Measurements from ENCODE around the gene CUEDC1.
"Not testable (repeated sequence)": the region's sequence is repeated elsewhere in the genome, so short reads cannot be mapped to it uniquely, and the experiment has no call there.

CUEDC1 gene

DNA sequence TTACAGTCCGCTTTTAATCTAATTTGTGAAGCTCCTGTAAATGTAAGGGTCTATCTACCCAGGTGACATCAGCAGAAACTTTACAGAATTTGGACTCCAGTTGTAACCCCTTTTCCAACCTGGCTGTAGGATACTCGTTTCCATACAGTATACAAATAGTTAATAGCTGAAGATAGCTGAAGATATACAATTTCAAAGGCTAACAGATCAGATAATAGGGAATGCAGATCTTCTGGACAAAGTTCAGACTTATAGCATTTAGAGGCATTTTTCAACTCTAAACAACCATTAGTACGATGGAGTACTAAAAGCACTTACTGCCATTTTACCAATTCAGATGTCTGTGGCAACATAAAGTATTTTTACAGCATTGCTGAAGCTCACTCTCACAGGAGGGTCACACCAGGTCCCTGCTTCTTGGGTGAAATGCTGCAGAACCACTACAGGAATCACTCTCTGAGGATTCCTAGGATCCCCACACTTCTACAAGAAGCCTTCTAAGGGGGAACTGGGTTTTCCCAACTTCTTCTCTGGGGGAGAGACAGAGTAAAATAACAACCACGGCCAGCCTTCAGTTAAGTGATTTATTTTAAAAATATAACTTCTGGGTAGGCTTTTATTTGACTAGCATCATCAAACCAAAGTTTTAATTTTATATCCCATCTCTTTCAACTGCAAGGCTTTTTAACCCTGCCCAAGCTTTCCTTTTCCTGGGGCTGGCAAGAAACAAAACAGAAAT lies 29.9 kb upstream of the CUEDC1 start:
- peak; percentile 28 for DNase-seq

DNA sequence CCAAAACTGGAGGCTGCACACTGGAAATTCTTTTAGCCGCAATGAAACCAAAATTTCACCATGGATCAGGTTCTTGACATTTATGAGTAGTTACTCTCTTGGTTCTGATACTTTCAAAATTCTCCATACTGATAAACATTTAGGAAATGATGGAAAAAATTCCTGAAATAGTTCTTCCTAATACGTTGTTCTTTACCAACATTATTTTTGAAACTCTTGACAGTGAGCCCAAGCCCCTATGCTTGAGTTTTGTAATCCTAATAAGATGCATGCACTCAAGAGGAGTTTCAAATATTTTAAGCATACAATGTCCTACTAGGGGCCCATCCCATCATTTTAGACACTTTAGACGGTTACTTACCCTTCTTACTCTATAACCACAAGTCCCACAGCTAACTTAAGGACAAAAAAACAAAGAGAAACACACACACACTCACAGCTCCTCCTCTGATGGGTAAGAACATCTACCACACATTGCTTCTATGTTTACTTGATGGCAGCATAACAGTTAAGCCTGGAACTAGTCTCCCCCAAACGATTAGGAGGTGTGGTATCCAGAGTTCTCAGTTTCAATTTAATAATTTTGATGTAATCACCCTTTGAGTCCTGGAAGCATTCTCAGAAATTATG lies 29.2 kb upstream of the CUEDC1 start:
- peak; percentile 65 for DNase-seq

DNA sequence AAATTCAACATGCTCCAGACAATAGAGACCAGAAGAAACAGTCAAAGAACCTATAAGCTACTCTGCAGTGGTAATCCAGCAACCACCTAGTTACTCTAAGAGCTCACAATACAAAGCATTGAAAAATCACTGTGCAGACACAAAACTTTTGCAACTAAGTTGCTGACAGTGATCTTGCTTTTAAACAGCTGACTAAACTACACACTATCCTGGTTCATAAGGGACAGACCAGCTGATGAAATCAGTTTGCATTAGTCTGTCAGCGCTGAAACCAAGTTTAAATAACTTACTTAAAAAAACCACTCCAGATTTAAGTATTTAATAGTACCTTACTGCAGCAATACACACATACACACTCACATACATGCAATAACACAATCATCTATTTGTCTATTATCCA lies 28.2 kb upstream of the CUEDC1 start:
- no peak for DNase-seq

DNA sequence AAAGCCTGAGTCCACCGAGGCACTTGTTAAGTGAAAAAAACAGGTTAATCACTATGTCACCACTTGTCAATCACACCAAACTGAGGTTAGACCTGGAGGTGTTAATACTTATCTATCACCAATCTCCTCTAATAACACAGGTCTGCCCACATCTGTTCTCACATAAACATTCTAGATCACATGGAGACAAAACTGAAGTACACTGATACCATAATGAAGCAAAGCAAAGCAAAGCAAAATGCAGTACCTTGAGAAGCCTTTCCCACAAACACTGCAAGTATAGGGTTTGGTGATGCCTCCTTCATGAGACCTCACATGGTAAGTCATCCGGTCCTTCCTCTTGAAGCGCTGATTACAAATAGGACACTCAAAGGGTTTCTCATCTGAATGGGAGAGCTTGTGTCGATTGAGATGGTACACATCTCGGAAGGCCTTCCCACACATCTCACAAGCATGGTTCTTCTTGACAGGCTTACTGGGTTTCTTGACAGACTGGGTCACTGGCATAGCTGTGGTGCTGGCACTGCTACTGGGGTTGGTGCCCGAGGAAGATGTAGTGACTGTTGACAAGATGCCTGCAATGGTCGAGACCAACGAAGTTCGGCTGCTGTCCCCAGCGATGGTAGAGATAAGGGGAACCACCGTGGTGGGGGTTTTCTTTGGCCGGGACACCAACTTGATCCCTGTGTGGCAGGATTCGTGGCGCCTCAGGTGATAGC lies 27.4 kb upstream of the CUEDC1 start:
- no peak for DNase-seq

DNA sequence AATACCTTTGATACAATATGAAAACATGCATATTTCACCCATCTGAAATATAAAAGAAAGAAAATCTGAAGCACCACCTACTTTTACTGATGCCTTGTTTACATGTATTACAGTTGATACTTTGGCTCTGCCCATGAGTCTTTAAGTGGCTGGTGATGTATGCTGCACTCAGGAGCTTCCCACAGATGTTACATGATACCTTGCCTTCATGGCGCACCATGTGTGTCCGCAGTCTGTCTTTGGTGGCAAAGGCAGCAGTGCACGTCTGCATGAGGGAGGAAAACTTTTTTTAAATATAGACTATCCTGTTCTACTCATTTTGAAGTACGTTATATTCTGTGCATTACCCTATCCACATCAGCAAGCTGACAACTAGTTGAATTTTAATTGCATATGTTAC lies 25.3 kb upstream of the CUEDC1 start:
- no peak for DNase-seq

DNA sequence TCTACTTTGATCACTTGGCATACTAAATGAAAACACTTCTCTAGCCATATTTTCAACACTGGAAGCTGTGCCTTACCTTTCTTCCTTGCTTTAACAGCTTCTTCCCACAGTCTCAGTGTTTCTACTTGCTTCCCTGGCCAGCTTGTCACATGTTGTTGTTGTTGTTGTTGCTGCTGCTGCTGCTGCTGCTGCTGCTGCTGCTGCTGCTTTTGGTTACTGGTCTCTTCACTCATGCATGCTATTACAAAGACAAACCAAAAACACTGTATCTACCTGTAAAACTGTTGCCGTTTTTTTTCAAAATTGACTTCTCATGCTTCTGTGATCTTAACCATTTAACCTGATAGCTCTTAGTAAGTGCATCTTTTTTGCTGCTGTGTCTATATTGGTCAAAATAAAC lies 23.9 kb upstream of the CUEDC1 start:
- no peak for DNase-seq

DNA sequence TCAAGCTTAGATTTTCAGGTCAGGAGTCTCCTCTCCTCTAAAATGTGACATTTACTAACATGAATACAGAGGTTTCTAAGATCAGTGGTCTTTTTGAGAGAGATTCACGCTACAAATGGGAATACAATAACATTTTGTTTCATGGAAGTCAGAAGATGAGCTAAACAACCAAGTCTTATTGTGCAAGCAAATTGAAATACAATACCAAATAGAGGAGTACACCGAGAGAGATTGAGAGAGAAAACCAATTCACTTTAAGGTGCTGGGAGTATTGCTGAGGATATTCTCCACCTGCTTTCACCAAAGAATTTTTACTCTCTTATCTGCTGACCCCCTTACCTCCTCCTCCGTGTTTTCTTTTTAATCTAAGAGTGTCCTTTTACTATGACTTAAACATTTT lies 21.4 kb upstream of the CUEDC1 start:
- no peak for DNase-seq

DNA sequence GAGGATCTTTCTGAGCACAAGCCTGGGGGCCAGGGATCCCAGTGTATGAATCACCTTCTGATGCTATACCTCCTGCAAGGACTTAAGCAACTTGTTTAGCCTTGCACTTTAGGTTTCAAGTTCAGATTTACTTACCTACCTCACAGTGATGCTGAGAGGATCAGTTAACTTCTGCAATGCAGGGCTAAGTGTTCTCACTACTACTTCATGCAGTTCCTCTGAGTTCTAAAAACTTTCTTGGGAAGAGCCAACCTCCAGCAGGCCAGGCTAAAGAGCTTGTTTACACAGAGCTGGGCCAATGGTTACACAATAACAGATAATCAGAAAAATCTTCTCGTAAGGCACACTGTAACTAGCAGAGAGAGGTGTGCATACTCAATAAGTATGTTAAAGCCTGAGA lies 19.8 kb upstream of the CUEDC1 start:
- no peak for DNase-seq

DNA sequence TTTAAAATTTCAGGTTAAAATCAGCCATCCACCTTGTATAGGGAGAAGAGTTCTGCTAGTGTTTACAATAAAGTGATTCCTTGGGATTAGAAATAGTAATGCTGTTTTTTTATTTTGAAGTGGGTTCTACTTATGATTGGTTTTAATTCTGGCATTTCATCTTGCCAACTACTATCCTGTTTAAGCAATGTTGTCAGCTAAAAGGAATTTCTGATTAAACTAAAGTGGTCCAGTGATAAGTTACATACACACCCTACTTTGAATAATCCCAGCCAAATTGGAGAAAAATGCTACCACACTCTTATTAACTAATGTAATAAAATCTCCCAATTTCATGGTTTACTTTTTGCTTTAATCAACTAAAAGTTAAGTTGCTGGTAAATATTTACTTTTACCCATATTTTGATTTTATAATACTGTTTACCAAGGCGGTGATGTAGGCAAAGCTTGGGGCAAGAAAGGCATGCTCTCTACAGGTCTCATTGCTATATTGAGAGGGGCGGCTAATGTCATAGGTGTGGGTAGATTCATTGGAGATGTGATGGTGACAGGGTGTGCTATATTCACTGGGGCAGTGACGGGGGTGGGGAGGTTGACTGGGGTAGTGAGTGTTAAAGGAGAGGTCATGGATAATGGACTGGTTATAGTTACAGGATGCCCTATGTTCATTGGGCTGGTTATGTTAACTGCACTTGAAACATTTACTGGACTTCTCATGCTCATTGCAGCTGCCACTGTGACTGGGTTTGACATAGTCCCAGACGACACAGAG lies 19.0 kb upstream of the CUEDC1 start:
- not testable (repeated sequence) for DNase-seq

DNA sequence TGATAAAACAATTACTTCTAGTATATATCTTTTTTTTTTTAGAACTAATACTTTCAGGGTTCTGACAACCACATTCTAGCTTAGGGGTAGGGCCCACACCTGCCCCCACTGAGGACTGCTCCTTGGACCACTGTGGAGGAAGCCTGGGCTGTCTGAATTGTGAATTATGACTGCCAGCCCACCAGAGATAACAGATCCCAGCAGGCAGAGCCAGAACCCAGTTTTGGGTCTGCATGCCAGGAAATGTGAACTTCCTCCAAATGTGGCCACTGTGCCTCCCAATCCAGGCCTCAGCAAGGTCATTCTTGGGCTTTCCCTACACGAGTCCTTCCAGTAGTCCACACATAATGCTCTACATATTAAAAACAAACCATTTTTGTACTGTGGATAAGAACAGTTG lies 16.9 kb upstream of the CUEDC1 start:
- no peak for DNase-seq

DNA sequence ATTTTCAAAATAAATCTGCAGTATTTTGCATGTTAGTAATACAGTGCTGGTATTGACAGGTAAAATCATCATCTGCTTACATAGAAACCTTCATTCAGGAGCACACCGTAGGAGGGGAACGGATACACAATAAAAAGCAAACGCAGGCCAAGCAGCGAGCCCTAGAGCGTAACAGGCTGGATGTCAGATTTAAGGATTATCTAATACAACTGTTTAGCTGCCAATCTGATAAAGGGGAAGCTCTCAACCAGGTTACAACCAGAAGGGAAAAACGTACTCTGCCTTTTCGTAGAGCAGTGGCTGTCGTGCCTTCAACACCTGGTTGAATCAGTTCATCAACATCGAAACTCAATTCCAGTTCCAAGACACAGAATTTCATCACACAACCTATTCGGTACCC lies 16.4 kb upstream of the CUEDC1 start:
- no peak for DNase-seq

DNA sequence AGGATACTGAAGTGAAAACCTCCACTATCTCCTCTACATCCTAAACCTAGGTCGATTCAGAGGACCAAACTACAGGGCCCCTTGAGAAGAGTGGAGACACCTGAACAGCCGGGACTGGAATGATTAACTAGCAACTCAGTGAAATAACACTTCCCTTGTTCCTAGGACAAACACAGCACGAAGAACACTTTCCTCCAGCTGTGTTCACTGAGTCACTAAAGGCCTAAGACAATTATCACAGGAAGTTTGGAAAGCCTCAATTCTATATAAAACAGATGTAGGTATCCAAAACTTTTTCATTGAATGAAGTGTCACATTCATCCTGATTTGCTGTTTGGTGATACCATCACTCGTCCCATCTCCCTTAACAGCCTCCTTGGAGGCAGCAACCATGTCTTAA lies 15.5 kb upstream of the CUEDC1 start:
- DNase-seq: peak; percentile 76

DNA sequence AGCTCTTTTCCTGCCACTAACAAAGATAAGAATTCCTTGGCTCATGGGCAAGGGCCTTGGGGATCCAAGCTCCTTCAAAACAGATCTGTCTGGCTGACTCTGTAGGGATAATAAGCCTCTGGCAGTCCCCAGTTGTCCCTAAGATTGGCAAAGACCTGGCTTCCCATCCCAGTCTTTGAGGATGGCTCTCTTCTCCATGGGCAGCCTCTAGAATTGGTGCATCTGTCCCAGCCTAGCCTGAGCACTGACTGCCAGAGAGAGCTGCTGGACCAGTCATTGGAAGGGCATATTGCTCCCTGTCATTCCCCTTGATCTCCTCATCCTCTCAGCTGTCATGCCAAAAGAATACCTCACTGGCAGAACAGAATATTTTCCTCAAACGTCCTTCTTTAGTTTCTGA lies 13.2 kb upstream of the CUEDC1 start:
- DNase-seq: no peak

DNA sequence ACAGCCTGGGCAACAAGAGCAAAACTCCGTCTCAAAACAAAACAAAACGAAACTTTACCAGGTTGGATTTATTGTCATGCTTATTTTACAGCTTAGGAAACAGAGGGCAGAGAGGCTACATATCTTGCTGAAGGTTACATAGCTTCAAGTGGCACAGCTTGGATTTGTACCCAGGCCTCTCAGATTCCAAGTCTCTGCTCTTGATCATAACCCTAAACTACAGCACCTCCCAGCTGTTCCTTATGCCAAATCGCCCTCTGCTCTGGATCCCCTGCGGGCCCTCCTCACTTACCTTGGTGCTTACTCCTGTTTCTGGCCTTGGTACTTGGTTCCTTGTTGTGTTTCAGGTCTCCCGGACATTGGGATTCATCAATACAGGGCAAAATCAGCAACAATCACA lies 11.7 kb upstream of the CUEDC1 start:
- DNase-seq: no peak

DNA sequence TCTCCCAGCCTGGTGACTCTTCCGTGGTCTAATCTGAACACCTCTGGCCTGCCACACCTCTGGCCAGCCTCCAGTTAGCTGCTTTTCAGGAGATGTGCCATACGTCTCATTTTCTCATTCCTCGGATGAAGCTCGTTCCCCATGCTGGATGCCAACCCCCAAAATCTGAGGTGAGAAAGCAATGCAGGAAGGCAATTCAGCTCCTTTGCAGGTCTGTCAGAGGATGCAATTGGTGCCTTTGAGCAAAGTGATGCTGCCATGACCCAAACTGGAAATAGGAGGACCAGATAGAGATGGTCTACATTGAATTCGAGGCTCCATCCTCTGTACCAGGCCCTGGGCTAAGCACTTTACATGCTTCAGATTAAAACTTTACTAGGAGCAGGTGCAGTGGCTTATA lies 11.0 kb upstream of the CUEDC1 start:
- no peak for DNase-seq

DNA sequence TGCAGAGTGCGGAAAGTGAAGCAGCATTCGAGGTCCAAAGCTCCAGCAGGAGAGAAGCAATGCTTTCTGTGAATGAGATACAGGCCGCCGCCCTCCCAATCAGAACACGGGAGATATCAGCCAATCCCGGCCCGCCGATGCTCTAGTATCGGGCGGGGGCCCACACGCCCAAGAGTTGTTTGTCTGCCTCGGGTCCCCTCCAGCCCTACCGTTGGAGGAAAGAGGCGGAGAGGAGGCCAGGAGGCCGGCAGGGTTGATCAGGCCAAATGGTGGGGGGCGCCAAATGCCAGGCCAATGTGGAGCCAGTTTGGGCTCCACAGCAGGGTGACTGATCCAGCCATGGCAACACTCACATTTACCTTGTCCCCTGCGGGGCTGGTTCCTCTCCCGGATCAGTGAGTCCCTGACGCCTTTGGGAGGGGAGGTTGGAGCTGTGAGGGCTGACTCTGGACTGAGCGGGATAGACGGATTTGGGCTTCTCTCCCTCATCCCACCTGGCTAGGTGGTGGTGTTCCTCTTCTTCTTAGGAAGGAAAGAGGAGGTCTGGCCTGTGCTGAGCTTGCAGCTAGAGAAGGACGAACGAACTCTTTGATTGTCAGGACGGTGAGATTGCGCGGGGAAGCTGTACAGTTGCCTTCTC lies 10.4 kb upstream of the CUEDC1 start:
- DNase-seq: no peak

DNA sequence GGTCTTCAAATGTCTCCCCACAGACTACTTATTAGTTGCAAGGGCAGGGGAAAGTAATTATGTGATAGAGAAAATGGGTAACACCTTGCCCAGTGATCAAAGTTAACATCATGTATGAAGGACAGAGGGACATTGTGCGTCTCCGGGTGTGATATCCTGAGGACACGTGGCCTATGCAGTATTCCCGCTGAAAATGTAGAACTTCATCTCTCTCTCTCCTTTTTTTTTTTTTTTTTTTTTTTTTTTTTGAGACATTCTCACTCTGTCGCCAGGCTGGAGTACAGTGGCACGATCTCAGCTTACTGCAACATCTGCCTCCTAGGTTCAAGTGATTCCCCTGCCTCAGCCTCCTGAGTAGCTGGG lies 7.9 kb upstream of the CUEDC1 start:
- DNase-seq: no peak

DNA sequence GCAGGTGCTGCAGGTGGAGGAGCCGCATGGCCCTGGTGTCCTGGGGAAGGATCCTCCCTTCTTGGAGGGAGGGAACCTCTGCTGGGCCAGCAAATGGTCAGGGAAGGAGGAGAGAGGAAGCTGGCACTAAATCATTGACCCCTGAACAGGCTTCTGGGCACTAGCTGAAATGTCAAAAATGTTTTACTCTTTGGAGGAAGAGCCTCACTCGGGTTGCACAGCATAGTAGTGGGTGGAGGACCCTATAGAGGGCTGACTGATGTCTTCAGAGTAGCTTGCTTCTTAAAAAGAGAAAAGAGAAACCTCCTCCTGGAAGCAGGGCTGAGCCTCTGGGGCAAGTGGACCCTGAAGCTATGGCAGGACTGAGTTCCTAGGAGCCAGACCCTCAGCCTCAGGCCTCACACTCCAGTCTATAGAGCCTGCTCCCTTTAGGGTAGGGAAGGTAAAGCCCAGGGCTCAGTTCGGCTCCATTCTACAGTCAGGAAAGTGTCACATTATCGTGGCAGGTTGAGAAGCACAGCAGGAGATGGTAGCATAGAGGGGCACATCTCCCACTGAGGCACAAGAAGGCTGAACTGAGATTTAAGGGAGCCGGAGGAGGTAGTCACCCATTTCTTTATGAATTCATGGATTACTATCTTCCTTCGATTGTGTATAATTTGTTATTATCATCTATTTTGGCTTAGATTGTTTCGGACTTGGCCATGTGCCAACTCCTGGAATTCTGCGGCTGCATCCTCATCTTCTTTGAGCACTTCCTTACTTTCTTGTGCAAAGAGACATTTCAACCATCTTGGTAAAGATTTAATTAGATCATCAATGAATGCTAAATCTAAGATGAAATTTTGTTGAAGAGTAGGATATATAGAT lies 7.3 kb upstream of the CUEDC1 start:
- no peak for DNase-seq

DNA sequence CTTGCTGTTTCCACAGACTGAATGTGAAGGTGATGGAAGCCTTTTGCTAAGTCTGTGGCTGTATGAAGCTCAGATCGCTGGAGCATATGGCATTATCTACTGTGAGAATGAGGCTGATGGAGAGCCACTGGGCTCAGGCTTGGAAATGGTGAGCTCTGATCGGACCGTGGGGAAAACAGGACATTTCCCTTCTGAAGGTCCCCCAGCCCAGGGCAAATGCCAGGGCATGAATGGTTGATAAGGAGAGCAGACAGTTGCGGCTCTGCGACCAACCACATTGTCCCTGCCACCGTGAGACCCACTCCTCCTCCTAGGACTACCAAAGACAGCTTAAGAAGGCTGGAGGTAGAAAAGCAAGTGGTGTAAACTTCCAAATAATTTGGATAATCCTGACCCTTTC lies 4.7 kb upstream of the CUEDC1 start:
- no peak for DNase-seq

DNA sequence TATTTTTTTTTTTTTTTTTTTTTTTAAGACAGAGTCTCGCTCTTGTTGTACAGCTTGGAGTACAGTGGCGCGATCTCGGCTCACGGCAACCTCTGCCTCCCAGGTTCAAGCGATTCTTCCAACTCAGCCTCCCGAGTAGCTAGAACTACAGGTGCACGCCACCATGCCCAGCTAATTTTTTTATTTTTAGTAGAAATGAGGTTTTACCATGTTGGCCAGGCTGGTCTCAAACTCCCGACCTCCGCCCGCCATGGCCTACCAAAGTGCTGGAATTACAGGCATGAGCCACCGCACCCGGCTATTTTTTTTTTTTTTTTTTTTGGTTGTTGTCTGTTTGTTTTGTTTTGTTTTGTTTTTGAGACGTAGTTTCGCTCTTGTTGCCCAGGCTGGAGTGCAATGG lies 3.2 kb upstream of the CUEDC1 start:
- not testable (repeated sequence) for DNase-seq

DNA sequence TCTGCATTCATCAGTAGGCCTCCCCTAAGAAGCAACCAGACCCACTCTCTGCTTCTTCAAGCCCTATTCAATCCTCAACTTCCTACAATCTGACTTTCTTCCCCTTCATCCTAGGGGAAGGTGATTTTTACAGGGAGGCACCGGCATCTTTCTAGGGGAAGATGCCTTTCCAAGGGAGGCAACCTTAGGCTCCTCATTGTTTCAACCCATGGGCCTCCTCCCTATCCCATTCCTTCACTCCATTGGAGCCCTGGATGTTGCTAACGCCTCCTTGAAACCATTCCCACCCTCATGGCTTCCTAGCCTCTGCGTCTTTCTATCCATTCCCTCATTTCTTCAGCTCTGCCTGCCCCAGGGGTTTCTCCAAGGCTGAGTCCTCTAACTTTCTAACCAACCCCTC lies 2.7 kb upstream of the CUEDC1 start:
- DNase-seq: no peak
